Upper lobe of left lung (tissue), 6 donors: Measurements from ENCODE around the gene RCSD1. TPM values are rescaled to one million over a fixed set of nuclear protein-coding genes. Genes with fewer than 3 reads are reported as not detected.

Source experiments
- ATAC-seq, 2 donors: fragments of 200-7000 bp; cut with Tn5 transposase; one replicate each; pipeline ENCODE4 v1.9.1; 2022; ENCODE audit warnings: mild to moderate bottlenecking in 2 of 2, moderate library complexity in 2 of 2; ENCODE audit not compliant: low FRiP score in 2 of 2
- DNase-seq, 2 donors: peaks; one replicate each; pipeline ENCODE4 v3.0.0-alpha.2; 2019 to 2020
- H3K27ac ChIP-seq, 4 donors: fragments of 200-600 bp; sonication (generic); one replicate each; pipeline ENCODE4 v1.5.1; 2016 to 2019
- H3K27me3 ChIP-seq, 4 donors: fragments of 200-600 bp; sonication (generic); one replicate each; pipeline ENCODE4 v1.5.1; 2017 to 2019
- H3K36me3 ChIP-seq, 4 donors: fragments of 200-600 bp; sonication (generic); one replicate each; pipeline ENCODE4 v1.5.1; 2016 to 2019
- H3K4me1 ChIP-seq, 4 donors: fragments of 200-600 bp; sonication (generic); one replicate each; pipeline ENCODE4 v1.5.1; 2018 to 2019
- H3K4me3 ChIP-seq, 4 donors: fragments of 200-600 bp; sonication (generic); one replicate each; pipeline ENCODE4 v1.5.1; 2017 to 2019; ENCODE audit warnings: mild to moderate bottlenecking in 2 of 4, moderate library complexity in 1 of 4
- H3K9me3 ChIP-seq, 4 donors: fragments of 200-600 bp; sonication (generic); one replicate each; pipeline ENCODE4 v1.5.1; 2018 to 2019
- CTCF ChIP-seq, 6 experiments: fragments of 450-650 bp in 4 of 6; fragments of 200-600 bp in 2 of 6; sonication (generic) in 2 of 6; IDR thresholded peaks; one replicate each; pipeline ENCODE4 v1.5.1; 2016 to 2019; ENCODE audit warnings: antibody characterized with exemption in 6 of 6
- EP300 ChIP-seq, 4 donors: sonication (generic); formaldehyde crosslinking; IDR thresholded peaks; one replicate each; pipeline ENCODE4 v1.5.1; 2017; ENCODE audit warnings: antibody characterized with exemption in 4 of 4, control low read depth in 2 of 4
- POLR2A ChIP-seq, 4 donors: fragments of 450-650 bp; IDR thresholded peaks; one replicate each; pipeline ENCODE4 v1.5.1; 2016 to 2017; ENCODE audit warnings: antibody characterized with exemption in 4 of 4, mild to moderate bottlenecking in 2 of 4
- POLR2AphosphoS5 ChIP-seq, 2 donors: sonication (generic); formaldehyde crosslinking; IDR thresholded peaks; one replicate each; pipeline ENCODE4 v1.5.1; 2017; ENCODE audit warnings: antibody characterized with exemption in 2 of 2
- WGBS, 2 donors: methylation state at CpG; one replicate each; pipeline ENCODE4 v1.1.5; 2017 to 2018; 5-methylcytosine and 5-hydroxymethylcytosine counted together
- total RNA-seq, 6 donors: library from RNA; depleted of rRNA in 4 of 6; stranded (reverse); fragments of >200 nt in 4 of 6; gene quantifications; one replicate each; pipeline versions ENCODE4 v1.1.0 to v1.2.1, GENCODE V29; 2016 to 2021
- donor health status: DM: no; HTN: no; CAD: no; lungs with moderate emphysema.
- donor health status: DM: no; HTN: yes; CAD: no; lungs with severe emphysema.

The RCSD1 gene
- total RNA-seq, 6 donors from 2014 or later: 10.7 to 27.2 (median 18.1) TPM

DNA sequence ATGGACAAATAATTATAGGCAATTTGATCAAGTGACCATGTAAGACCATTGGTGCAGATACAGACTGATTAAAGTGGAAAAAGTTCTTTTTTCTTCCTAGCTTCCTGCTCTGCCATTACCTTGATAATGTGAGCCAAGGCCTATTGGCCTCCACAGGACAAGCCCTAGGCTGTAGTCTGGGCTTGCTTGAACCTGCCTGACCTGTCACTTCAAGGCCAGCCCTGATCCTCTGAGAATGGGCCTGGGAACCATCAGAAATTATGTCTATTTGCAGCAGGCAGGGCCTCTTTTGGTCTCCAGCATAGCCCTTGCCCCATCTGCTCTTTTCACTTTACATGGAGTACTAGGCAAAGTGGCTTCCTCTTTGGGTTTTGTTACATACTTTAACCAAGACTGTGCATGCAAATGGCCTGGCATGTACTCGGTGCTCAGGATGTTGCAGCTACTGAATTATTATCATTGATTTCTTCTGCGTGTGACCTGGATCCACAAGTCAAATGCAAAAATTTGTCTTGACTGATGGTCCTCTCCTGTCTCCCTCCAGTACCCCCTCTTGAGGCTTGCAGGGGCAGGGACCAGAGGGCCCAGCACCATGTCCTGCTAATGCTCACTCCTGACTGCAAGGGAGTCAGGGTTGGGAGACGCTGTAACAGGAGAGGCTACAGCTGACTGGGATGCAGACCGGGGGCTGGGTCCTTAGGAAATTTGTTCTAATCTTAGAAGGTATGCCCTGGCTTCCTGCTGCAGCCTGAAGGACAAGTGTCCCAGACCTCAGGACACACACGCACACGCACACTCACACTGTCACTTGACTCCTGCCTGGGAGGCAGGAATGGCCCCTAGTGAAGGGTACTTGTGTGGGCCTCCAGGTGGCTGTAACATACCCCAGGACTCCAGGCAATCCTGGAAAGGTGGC is 39.4 kb downstream of the RCSD1 start:
- no peak for ATAC-seq

DNA sequence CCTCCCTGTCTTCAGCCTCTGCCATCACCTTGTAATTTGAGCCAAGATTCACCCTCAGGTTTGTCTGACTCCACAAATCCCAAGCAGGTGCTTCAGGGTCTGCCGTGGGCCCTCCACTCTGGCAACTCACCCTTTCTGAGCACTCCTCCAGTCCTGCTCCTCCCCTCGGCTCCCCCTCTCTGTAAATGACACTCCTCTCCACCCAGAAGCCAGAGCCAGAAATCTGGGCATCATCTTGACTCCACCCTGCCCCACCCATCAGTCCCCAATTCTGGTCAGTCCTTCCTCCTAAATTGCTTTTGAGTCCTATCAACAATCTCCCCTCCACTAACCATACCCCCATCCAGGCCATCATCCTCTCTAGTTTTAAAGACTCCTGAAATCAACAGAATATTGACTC is 40.5 kb downstream of the RCSD1 start:
- no peaks in the 10 kb centered on the region for H3K9me3 ChIP-seq
- no peak overlapping the region for H3K27ac ChIP-seq
- WGBS, 2 donors: 62 to 91% methylated on average over 2 of the region's 2 CpGs
- no peaks in the 10 kb centered on the region for H3K36me3 ChIP-seq
- H3K4me1 ChIP-seq: peaks cover 0 to 27% (median 21%) of the 10 kb centered on the region in 4 donors
- ATAC-seq: no peak
- no peak for DNase-seq
- H3K27me3 ChIP-seq: no peaks in the 10 kb centered on the region
- TF ChIP-seq POLR2AphosphoS5 (IDR thresholded peaks at IDR 0.05) (no peak), EP300 (IDR thresholded peaks at IDR 0.05) (no peak), CTCF (IDR thresholded peaks at IDR 0.05) (no peak), POLR2A (IDR thresholded peaks at IDR 0.05) (no peak)
- no peak overlapping the region for H3K4me3 ChIP-seq

More for the DNA sequence above, 39.4 kb downstream of the RCSD1 start:
- no peaks in the 10 kb centered on the region for H3K36me3 ChIP-seq
- WGBS, 2 donors: 63 to 73% methylated on average over 4 to 6 of the region's 6 CpGs
- no peak overlapping the region for H3K27ac ChIP-seq
- no peak for TF ChIP-seq EP300 (IDR thresholded peaks at IDR 0.05)
- TF ChIP-seq POLR2A (IDR thresholded peaks at IDR 0.05): no peak
- no peak for TF ChIP-seq CTCF (IDR thresholded peaks at IDR 0.05)
- no peak for TF ChIP-seq POLR2AphosphoS5 (IDR thresholded peaks at IDR 0.05)
- H3K4me1 ChIP-seq: peaks cover 0 to 27% (median 22%) of the 10 kb centered on the region in 4 donors
- H3K27me3 ChIP-seq: no peaks in the 10 kb centered on the region
- no peak for DNase-seq
- no peak overlapping the region for H3K4me3 ChIP-seq
- no peaks in the 10 kb centered on the region for H3K9me3 ChIP-seq

GRCh38 chr1:167671727-167672511 is 41.9 kb downstream of the RCSD1 start:
- TF ChIP-seq EP300 (IDR thresholded peaks at IDR 0.05) (no peak), POLR2A (IDR thresholded peaks at IDR 0.05) (no peak), CTCF (IDR thresholded peaks at IDR 0.05) (no peak), POLR2AphosphoS5 (IDR thresholded peaks at IDR 0.05) (no peak)
- ATAC-seq (peak in 1 of 2 donors; percentile 42), DNase-seq (peak in 1 of 2 donors; percentile 51)
- Histone ChIP-seq H3K36me3 (no peaks in the 10 kb centered on the region), H3K27me3 (no peaks in the 10 kb centered on the region), H3K27ac (no peak overlapping the region), H3K4me1 (peaks cover 0 to 27% (median 21%) of the 10 kb centered on the region in 4 donors), H3K9me3 (no peaks in the 10 kb centered on the region), H3K4me3 (no peak overlapping the region)
- 64 to 71% methylated on average over 5 of the region's 5 CpGs for WGBS, 2 donors

DNA sequence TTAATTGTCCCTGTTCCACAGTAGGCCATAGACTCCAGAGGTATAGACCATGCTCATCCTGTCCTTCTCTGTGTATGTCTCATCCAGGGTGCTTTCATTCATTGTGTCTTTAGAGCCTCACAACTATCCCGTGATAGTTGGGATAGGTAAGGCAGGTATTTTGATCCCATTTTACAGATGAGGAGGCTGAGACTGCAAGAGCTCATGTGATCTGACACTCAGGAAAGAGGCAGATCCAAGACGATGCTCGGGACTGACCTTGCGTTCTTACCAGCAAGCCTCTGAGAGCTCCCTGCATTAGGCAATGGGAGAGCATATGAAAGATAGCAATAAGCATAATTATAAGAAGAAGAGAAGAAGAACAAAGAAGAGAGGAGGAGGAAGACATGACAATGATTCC is 42.8 kb downstream of the RCSD1 start:
- Histone ChIP-seq H3K27ac (no peak overlapping the region), H3K9me3 (no peaks in the 10 kb centered on the region), H3K4me3 (no peak overlapping the region), H3K36me3 (no peaks in the 10 kb centered on the region), H3K27me3 (no peaks in the 10 kb centered on the region), H3K4me1 (peaks cover 0 to 27% (median 19%) of the 10 kb centered on the region in 4 donors)
- DNase-seq (no peak), ATAC-seq (no peak)
- TF ChIP-seq EP300 (IDR thresholded peaks at IDR 0.05) (no peak), POLR2AphosphoS5 (IDR thresholded peaks at IDR 0.05) (no peak), CTCF (IDR thresholded peaks at IDR 0.05) (no peak), POLR2A (IDR thresholded peaks at IDR 0.05) (no peak)
- 68 to 93% methylated on average over 4 of the region's 4 CpGs for WGBS, 2 donors
